ENCODE results near the gene DCAF15. TPM values are rescaled to one million over a fixed set of nuclear protein-coding genes. Genes with fewer than 3 reads are reported as not detected.
A peak's percentile ranks its signal among the peaks of the same experiment; 100 is the strongest.

The DCAF15 gene
- total RNA-seq, 2 experiments from 2014 or later, result 90.1 to 104 TPM

GRCh38 chr19:13952931-13953531, 722 bp downstream of the DCAF15 start:
- DNase-seq (peak; percentile 29), ATAC-seq (no peak)
- Mint-ChIP-seq H3K9me3 (ENCODE audit: insufficient read depth) (no peaks in the 10 kb centered on the region), H3K4me1 (ENCODE audit: low read depth) (peaks cover 21% of the 10 kb centered on the region), H3K4me3 (peak overlapping the region; percentile 97), H3K27me3 (ENCODE audit: low read depth) (no peaks in the 10 kb centered on the region), H3K27ac (peak overlapping the region; percentile 82), H3K36me3 (ENCODE audit: low read depth) (peaks cover 28% of the 10 kb centered on the region)
- CTCF ChIA-PET, result interaction anchor here (1.1 to 1.9 kb wide), 7 partner anchors 33 to 169 kb away, joined by 3 to 8 read pairs (median 6); partner anchors contain the start of gene IL27RA
- POLR2A ChIA-PET, result interaction anchor here (0.7 to 3.4 kb wide), 13 partner anchors 8 to 183 kb away, joined by 3 to 29 read pairs (median 3); partner anchors contain the start of genes IL27RA and RFX1

DNA sequence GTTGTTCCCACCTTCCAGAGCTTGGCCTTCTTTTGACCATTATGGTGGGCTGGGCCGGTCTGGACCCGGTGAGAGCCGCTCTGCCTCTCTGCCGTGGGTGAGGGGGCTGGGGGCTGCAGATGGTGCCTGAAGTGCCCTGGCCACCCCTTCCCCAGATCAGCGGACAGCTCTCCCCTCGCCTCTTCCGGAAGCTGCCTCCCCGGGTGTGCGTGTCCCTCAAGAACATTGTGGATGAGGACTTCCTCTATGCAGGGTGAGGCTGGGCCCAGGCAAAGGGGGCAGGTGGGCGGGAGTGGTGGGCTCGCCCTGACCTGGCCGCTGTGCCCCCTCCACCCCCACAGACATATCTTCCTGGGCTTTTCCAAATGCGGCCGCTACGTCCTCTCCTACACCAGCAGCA, 1.9 kb downstream of the DCAF15 start:
- ChIA-PET POLR2A (interaction anchor here (0.9 to 3.4 kb wide), 4 partner anchors 32 to 73 kb away, joined by 3 to 29 read pairs (median 4); partner anchors contain the start of gene RFX1), CTCF (interaction anchor here (1.1 to 1.5 kb wide), 3 partner anchors 78 to 170 kb away, joined by 3 to 7 read pairs (median 3); partner anchors contain the start of gene IL27RA)
- peak overlapping the region; percentile 46 for H3K27ac Mint-ChIP-seq
- no peaks in the 10 kb centered on the region for H3K27me3 Mint-ChIP-seq (ENCODE audit: low read depth)
- DNase-seq (no peak), ATAC-seq (no peak)
- peak overlapping the region; percentile 97 for H3K4me3 Mint-ChIP-seq
- no peaks in the 10 kb centered on the region for H3K9me3 Mint-ChIP-seq (ENCODE audit: insufficient read depth)
- H3K4me1 Mint-ChIP-seq (ENCODE audit: low read depth), result peaks cover 28% of the 10 kb centered on the region
- H3K36me3 Mint-ChIP-seq (ENCODE audit: low read depth), result peaks cover 38% of the 10 kb centered on the region

GRCh38 chr19:13955662-13956364, 3.5 kb downstream of the DCAF15 start:
- no peaks in the 10 kb centered on the region for H3K27me3 Mint-ChIP-seq (ENCODE audit: low read depth)
- H3K4me3 Mint-ChIP-seq, result no peak overlapping the region
- POLR2A ChIA-PET, result interaction anchor here (0.7 to 1.7 kb wide), 3 partner anchors 12 to 34 kb away, joined by 3 to 5 read pairs (median 4); no protein-coding TSS in a partner anchor
- CTCF ChIA-PET, result no interaction called here
- no peak for ATAC-seq
- no peak for DNase-seq
- H3K4me1 Mint-ChIP-seq (ENCODE audit: low read depth), result peaks cover 28% of the 10 kb centered on the region
- H3K9me3 Mint-ChIP-seq (ENCODE audit: insufficient read depth), result no peaks in the 10 kb centered on the region
- no peak overlapping the region for H3K27ac Mint-ChIP-seq
- H3K36me3 Mint-ChIP-seq (ENCODE audit: low read depth), result peaks cover 46% of the 10 kb centered on the region

DNA sequence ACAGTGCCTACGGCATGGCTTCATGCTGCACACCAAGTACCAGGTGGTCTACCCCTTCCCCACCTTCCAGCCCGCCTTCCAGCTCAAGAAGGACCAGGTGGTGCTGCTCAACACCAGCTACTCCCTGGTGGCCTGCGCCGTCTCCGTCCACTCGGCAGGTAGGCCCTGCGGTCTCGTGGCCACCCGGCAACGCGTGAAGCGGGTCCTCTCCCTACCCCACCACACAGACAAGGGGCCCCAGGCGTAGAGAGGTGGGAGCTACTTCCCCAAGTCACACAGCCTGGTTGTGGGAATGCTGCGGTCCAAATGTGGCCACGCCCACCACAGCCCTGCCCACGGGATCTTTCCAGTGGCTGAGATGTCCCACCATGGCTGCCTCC, 4.0 kb downstream of the DCAF15 start:
- H3K9me3 Mint-ChIP-seq (ENCODE audit: insufficient read depth), result no peaks in the 10 kb centered on the region
- H3K4me1 Mint-ChIP-seq (ENCODE audit: low read depth), result peaks cover 28% of the 10 kb centered on the region
- H3K27me3 Mint-ChIP-seq (ENCODE audit: low read depth), result no peaks in the 10 kb centered on the region
- POLR2A ChIA-PET, result interaction anchor here (0.9 to 1.7 kb wide), 2 partner anchors 30 to 33 kb away, joined by 3 to 5 read pairs; no protein-coding TSS in a partner anchor
- peaks cover 48% of the 10 kb centered on the region for H3K36me3 Mint-ChIP-seq (ENCODE audit: low read depth)
- no peak for ATAC-seq
- H3K27ac Mint-ChIP-seq, result no peak overlapping the region
- no peak overlapping the region for H3K4me3 Mint-ChIP-seq
- CTCF ChIA-PET, result no interaction called here
- DNase-seq, result no peak

DNA sequence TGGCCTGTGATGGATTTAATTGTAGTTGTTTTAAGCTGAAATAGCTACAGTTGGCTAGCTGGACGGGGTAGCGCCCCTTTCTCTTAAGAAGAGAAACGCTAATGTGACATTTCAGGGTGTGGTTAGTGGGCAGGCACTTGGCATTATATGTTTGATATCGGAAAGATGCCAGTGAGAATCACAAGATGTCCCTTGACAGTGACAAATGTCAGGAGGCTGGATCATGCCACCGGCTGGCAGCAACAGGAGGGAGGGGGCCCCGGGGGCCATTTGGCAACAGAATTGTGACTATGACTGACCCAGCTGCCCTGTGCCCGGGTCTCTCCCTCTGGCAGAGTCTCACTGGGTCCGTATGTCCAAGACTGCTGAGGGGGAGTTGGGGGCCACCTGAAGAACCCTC, 4.7 kb downstream of the DCAF15 start:
- no peaks in the 10 kb centered on the region for H3K27me3 Mint-ChIP-seq (ENCODE audit: low read depth)
- CTCF ChIA-PET, result no interaction called here
- DNase-seq (no peak), ATAC-seq (no peak)
- no peak overlapping the region for H3K4me3 Mint-ChIP-seq
- H3K36me3 Mint-ChIP-seq (ENCODE audit: low read depth), result peaks cover 52% of the 10 kb centered on the region
- H3K9me3 Mint-ChIP-seq (ENCODE audit: insufficient read depth), result no peaks in the 10 kb centered on the region
- H3K27ac Mint-ChIP-seq, result no peak overlapping the region
- peaks cover 22% of the 10 kb centered on the region for H3K4me1 Mint-ChIP-seq (ENCODE audit: low read depth)
- POLR2A ChIA-PET, result interaction anchor here (1.7 kb wide), 1 partner anchor 29 kb away, joined by 5 read pairs; no protein-coding TSS in a partner anchor

DNA sequence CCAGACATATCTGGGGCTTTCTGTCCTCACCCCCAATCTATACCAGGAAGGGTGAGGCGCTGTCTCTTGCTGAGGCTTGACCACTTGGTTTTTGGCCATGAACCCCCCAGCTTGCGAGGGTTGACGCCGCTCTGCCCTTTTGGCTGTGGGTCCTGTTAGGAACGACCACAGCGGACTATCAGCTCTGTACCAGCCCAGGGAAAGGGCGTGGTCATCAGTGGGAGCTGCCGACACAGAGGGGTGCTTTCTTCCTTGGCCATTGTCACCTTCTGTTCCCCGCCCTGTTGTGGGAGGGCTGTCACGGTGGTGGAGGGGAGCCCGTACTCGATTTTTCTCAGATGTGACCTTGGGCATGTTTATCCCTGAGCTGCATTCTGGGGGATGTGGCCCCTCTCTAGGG, 5.7 kb downstream of the DCAF15 start:
- Mint-ChIP-seq H3K4me3 (no peak overlapping the region), H3K36me3 (ENCODE audit: low read depth) (peaks cover 48% of the 10 kb centered on the region), H3K27ac (peak overlapping the region; percentile 19), H3K9me3 (ENCODE audit: insufficient read depth) (no peaks in the 10 kb centered on the region), H3K27me3 (ENCODE audit: low read depth) (no peaks in the 10 kb centered on the region), H3K4me1 (ENCODE audit: low read depth) (peaks cover 20% of the 10 kb centered on the region)
- ChIA-PET CTCF (no interaction called here), POLR2A (no interaction called here)
- ATAC-seq (no peak), DNase-seq (no peak)

DNA sequence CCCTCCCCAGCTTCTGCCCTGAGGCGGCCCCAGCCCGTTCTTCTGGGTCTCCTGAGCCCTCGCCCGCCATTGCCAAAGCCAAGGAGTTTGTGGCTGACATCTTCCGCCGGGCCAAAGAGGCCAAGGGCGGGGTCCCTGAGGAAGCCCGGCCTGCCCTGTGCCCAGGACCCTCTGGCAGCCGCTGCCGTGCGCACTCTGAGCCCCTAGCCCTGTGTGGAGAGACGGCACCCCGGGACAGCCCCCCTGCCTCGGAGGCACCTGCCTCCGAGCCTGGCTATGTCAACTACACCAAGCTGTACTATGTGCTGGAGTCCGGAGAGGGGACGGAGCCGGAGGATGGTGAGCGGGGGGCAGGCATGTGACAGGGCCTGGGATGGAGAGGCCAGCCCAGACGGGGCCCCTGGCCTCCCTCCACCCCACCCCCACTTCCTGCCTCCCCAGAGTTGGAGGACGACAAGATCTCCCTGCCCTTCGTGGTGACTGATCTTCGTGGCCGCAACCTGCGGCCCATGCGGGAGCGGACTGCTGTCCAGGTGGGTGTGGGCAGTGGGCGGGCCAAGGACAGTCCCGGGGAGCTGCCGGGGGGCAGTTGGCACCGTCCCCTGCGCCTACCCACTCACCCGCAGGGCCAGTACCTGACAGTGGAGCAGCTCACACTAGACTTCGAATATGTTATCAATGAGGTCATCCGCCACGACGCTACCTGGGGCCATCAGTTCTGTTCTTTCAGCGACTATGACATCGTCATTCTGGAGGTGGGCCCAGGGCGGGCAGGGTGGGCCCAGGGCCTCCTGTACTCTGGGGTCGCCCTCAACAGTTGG, 7.0 kb downstream of the DCAF15 start:
- Mint-ChIP-seq H3K9me3 (ENCODE audit: insufficient read depth) (no peaks in the 10 kb centered on the region), H3K27ac (peak overlapping the region; percentile 20), H3K27me3 (ENCODE audit: low read depth) (no peaks in the 10 kb centered on the region), H3K4me3 (no peak overlapping the region), H3K36me3 (ENCODE audit: low read depth) (peaks cover 41% of the 10 kb centered on the region), H3K4me1 (ENCODE audit: low read depth) (peaks cover 10% of the 10 kb centered on the region)
- CTCF ChIA-PET, result interaction anchor here (1.1 to 2.0 kb wide), 5 partner anchors 22 to 100 kb away, joined by 3 to 6 read pairs (median 3); no protein-coding TSS in a partner anchor
- POLR2A ChIA-PET, result interaction anchor here (1.1 kb wide), 2 partner anchors 46 to 73 kb away, joined by 3 to 5 read pairs; partner anchors contain the start of gene RFX1
- DNase-seq (no peak), ATAC-seq (no peak)

DNA sequence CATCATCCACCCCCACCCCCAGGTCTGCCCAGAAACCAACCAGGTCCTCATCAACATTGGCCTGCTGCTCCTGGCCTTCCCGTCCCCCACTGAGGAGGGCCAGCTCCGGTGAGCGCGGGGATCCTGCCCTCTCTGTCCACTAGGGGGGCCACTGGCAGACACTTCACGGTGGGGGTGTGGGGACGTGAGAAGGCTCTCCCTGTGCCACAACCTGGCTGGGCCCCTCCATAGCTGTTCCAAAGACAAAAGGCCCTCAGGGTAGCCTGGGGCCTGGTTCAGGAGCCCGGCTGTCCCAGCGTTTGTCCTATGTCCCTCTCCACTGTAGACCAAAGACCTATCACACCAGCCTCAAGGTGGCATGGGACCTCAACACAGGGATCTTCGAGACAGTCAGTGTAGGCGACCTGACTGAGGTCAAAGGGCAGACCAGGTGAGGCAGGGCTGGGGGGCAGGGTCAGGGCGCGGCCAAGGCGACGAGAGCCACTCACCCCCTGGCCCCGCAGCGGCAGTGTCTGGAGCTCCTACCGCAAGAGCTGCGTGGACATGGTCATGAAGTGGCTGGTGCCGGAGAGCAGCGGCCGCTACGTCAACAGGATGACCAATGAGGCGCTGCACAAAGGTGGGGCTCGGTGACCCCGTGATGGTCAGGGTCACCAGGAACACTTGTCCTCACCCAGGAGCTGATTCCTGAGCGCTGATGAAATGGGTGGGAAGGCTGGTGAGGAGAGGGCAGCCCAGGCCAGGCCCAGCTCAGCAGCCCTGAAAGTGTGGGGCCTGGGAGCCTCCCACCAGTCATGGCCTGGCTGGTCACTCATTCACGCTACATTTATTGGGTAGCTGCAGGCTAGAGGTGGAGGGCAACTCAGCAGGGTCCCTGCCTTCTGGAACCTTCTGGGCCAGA, 7.9 kb downstream of the DCAF15 start:
- Mint-ChIP-seq H3K4me3 (no peak overlapping the region), H3K27ac (no peak overlapping the region), H3K9me3 (ENCODE audit: insufficient read depth) (no peaks in the 10 kb centered on the region), H3K27me3 (ENCODE audit: low read depth) (no peaks in the 10 kb centered on the region), H3K36me3 (ENCODE audit: low read depth) (peaks cover 45% of the 10 kb centered on the region), H3K4me1 (ENCODE audit: low read depth) (peaks cover 8% of the 10 kb centered on the region)
- ATAC-seq, result peak; percentile 54
- peak; percentile 43 for DNase-seq
- ChIA-PET CTCF (interaction anchor here (1.1 to 2.0 kb wide), 5 partner anchors 21 to 99 kb away, joined by 3 to 6 read pairs (median 3); no protein-coding TSS in a partner anchor), POLR2A (interaction anchor here (1.1 kb wide), 2 partner anchors 46 to 72 kb away, joined by 3 to 5 read pairs; partner anchors contain the start of gene RFX1)

DNA sequence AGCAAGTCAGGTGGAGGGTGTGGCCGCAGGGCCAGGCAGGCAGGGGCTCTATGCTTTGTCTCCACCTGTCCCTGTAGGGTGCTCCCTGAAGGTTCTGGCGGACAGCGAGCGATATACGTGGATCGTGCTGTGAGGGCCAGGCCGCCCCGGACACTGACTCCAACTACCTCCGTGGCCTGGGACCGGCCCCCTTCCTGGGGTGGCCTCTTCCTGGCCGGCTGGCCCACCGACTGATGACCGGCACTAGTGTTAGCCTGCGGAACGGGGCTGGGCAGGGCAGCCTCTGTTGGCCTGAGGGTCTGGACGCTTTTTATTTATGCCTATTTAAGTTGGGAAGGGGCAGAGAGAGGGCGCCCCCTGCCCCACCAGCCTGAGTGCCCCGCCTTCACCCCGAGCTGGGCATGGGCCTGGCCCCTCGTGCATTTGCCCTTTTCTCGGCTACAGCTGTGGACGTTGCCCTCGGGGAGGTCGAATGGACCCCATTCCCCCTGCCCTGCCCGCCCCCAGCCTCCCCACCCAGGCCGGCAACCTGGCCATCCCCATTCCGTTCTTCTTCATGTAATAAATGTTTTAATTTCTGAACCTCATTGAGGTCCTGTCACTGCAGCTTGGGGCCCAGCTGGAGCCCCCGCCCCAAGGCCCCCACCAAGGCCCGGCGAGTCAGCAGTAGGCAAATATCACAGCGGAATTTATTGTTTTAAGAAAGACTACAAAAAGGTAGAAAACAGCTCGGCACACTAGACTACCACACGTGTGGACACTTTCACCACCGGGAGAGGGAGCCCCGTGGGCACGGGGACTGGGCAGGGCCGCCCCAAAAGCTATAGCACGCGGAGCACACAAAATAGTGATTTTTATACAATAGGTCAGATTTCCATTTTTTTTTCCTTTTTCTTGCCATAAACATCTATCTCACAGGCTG, 8.8 kb downstream of the DCAF15 start:
- CTCF ChIA-PET, result interaction anchor here (2.0 kb wide), 1 partner anchor 20 kb away, joined by 6 read pairs; no protein-coding TSS in a partner anchor
- H3K27me3 Mint-ChIP-seq (ENCODE audit: low read depth), result no peaks in the 10 kb centered on the region

More for the DNA sequence above, 8.8 kb downstream of the DCAF15 start:
- POLR2A ChIA-PET, result interaction anchor here (0.9 kb wide), 1 partner anchor 39 kb away, joined by 3 read pairs; no protein-coding TSS in a partner anchor
- ATAC-seq (no peak), DNase-seq (no peak)
- Mint-ChIP-seq H3K9me3 (ENCODE audit: insufficient read depth) (no peaks in the 10 kb centered on the region), H3K27ac (peak overlapping the region; percentile 40), H3K36me3 (ENCODE audit: low read depth) (peaks cover 42% of the 10 kb centered on the region), H3K4me3 (no peak overlapping the region), H3K4me1 (ENCODE audit: low read depth) (peaks cover 8% of the 10 kb centered on the region)
